CD4-positive, alpha-beta T cell (primary cell): ENCODE data around the gene NEO1. TPM values are rescaled to one million over a fixed set of nuclear protein-coding genes. Genes with fewer than 3 reads are reported as not detected.

Experiments used
- ATAC-seq: fragments of 200-7000 bp; cut with Tn5 transposase; one replicate; pipeline ENCODE4 v1.10.0; 2022; ENCODE audit warnings: mild to moderate bottlenecking; ENCODE audit not compliant: poor library complexity
- CTCF ChIA-PET: fragments of 350-600 bp; sonication (Branson Sonifier 250); formaldehyde crosslinking; loops from one replicate; lab custom pipeline; 2021; ENCODE audit warnings: antibody characterized with exemption, inconsistent platforms; lab: Charles Lee
- POLR2A ChIA-PET: fragments of 350-600 bp; sonication (Branson Sonifier 250); formaldehyde crosslinking; loops from one replicate; lab custom pipeline; 2021; ENCODE audit warnings: antibody characterized with exemption, inconsistent platforms; lab: Charles Lee
- DNase-seq, 14 experiments: peaks; one replicate each; pipeline ENCODE4 v3.0.0-alpha.2; 2013 to 2020; ENCODE audit warnings: mixed read lengths in 2 of 14
- H3K27ac ChIP-seq, 2 donors: one replicate each; pipeline versions ENCODE4 v1.5.1 to v1.7.0; 2013; ENCODE audit warnings: low read length in 2 of 2, low read depth in 1 of 2, mild to moderate bottlenecking in 1 of 2
- H3K27me3 ChIP-seq, 2 experiments: 1 replicate in 1 of 2; 2 replicates in 1 of 2; pipeline versions ENCODE4 v1.6.1 to v1.7.0; 2013; ENCODE audit warnings: low read length in 2 of 2, control low read depth in 1 of 2, mild to moderate bottlenecking in 1 of 2, moderate library complexity in 1 of 2; ENCODE audit not compliant: insufficient read depth in 2 of 2, control insufficient read depth in 1 of 2
- H3K36me3 ChIP-seq: one replicate; pipeline ENCODE4 v1.6.1; 2013; ENCODE audit warnings: low read length, control low read depth; ENCODE audit not compliant: insufficient read depth
- H3K4me1 ChIP-seq: one replicate; pipeline ENCODE4 v1.6.1; 2013; ENCODE audit warnings: low read length, control low read depth; ENCODE audit not compliant: insufficient read depth
- H3K4me3 ChIP-seq: one replicate; pipeline ENCODE4 v1.5.1; 2013; ENCODE audit warnings: mild to moderate bottlenecking, low read length, moderate library complexity
- H3K9me3 ChIP-seq, 2 experiments: 1 replicate in 1 of 2; 2 replicates in 1 of 2; pipeline versions ENCODE4 v1.6.1 to v1.7.0; 2013; ENCODE audit warnings: low read length in 2 of 2, mild to moderate bottlenecking in 2 of 2, control low read depth in 1 of 2, moderate library complexity in 1 of 2; ENCODE audit not compliant: control insufficient read depth in 1 of 2, insufficient read depth in 1 of 2
- H3K27ac Mint-ChIP-seq: one replicate; pipeline ENCODE4 v1.8.0; 2020; ENCODE audit warnings: mixed read lengths
- H3K27me3 Mint-ChIP-seq: one replicate; pipeline ENCODE4 v1.8.0; 2021; ENCODE audit warnings: mixed read lengths
- H3K36me3 Mint-ChIP-seq: one replicate; pipeline ENCODE4 v1.8.0; 2021; ENCODE audit warnings: low read depth, mixed read lengths
- H3K4me1 Mint-ChIP-seq: one replicate; pipeline ENCODE4 v1.8.0; 2021; ENCODE audit warnings: low read depth, mixed read lengths
- H3K4me3 Mint-ChIP-seq: one replicate; pipeline ENCODE4 v1.8.0; 2020; ENCODE audit warnings: mild to moderate bottlenecking, mixed read lengths
- H3K9me3 Mint-ChIP-seq: one replicate; pipeline ENCODE4 v1.8.0; 2020; ENCODE audit warnings: mixed read lengths
- CTCF ChIP-seq: fragments of 200-600 bp; IDR thresholded peaks from one replicate; pipeline ENCODE4 v1.8.0; 2022; ENCODE audit warnings: antibody characterized with exemption, mild to moderate bottlenecking
- intact Hi-C, 2 experiments: fragments of 100-400 bp; cut with DNase I in 1 of 2; cut with micrococcal nuclease in 1 of 2; formaldehyde crosslinking; loops; one replicate each; pipeline versions ENCODE4 v1.15.1 to v1.9.0; 2023 to 2025; cut with DNase I, micrococcal nuclease
- total RNA-seq, 174 experiments: library from RNA in 2 of 174; stranded (reverse) in 2 of 174; gene quantifications; one replicate each; pipeline ENCODE4 v1.2.3 and lab custom pipeline; 2021 to 2026

Gene NEO1
- total RNA-seq, 2 experiments from 2014 or later: 6.0 to 8.0 TPM

GRCh38 chr15:73330206-73331051 is 278.2 kb downstream of the NEO1 start:
- no peak for DNase-seq
- TF ChIP-seq CTCF: no peak
- Mint-ChIP-seq H3K36me3 (no peaks in the 10 kb centered on the region), H3K27ac (no peak overlapping the region), H3K4me1 (no peaks in the 10 kb centered on the region), H3K9me3 (no peaks in the 10 kb centered on the region), H3K27me3 (peaks cover 9% of the 10 kb centered on the region), H3K4me3 (no peak overlapping the region)
- Histone ChIP-seq H3K4me3 (no peak overlapping the region), H3K27ac (no peak overlapping the region), H3K36me3 (no peaks in the 10 kb centered on the region), H3K9me3 (no peaks in the 10 kb centered on the region), H3K4me1 (no peaks in the 10 kb centered on the region), H3K27me3 (no peaks in the 10 kb centered on the region)
- ChIA-PET CTCF (no interaction called here), POLR2A (no interaction called here)
- intact Hi-C loops: no loop called here
- no peak for ATAC-seq

DNA sequence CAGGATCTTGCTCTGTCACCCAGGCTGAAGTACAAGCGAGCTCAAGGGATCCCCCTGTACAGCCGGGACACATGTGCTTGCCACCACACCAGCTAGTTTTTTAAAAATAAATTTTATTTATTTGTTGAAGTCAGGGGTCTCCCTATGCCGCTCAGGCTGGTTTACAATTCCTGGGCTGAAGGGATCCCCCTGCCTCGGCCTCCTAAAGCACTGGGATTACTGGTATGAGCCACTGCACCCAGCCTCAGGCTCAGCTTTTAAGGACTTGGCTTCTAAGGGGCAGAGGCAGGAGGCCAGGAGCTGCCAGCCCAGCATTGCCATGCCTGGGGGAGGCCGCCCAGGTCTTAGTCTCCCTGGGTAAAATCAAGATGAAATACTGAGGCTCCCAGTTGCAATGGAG is 279.2 kb downstream of the NEO1 start:
- intact Hi-C loops: no loop called here
- ATAC-seq (no peak), DNase-seq (no peak)
- CTCF ChIA-PET: no interaction called here
- no peak overlapping the region for H3K27ac Mint-ChIP-seq
- no peaks in the 10 kb centered on the region for H3K9me3 ChIP-seq
- H3K4me1 ChIP-seq: no peaks in the 10 kb centered on the region
- no peak overlapping the region for H3K4me3 Mint-ChIP-seq
- H3K36me3 ChIP-seq: no peaks in the 10 kb centered on the region
- peaks cover 0 to 2% of the 10 kb centered on the region in 2 experiments for H3K27me3 ChIP-seq
- POLR2A ChIA-PET: no interaction called here
- H3K27ac ChIP-seq: no peak overlapping the region
- H3K9me3 Mint-ChIP-seq: no peaks in the 10 kb centered on the region
- no peak for TF ChIP-seq CTCF
- H3K4me1 Mint-ChIP-seq: no peaks in the 10 kb centered on the region
- peaks cover 2% of the 10 kb centered on the region for H3K27me3 Mint-ChIP-seq
- H3K36me3 Mint-ChIP-seq: no peaks in the 10 kb centered on the region
- no peak overlapping the region for H3K4me3 ChIP-seq

- ATAC-seq: no peak
- POLR2A ChIA-PET: no interaction called here
- H3K36me3 ChIP-seq: no peaks in the 10 kb centered on the region
Observed at GRCh38 chr15:73331991-73332925, 280.0 kb downstream of the NEO1 start.

More at GRCh38 chr15:73331991-73332925, 280.0 kb downstream of the NEO1 start:
- no peak for DNase-seq
- intact Hi-C loops: no loop called here
- no peaks in the 10 kb centered on the region for H3K4me1 ChIP-seq
- no peak for TF ChIP-seq CTCF
- no peak overlapping the region for H3K27ac Mint-ChIP-seq
- no peaks in the 10 kb centered on the region for H3K4me1 Mint-ChIP-seq
- H3K4me3 Mint-ChIP-seq: no peak overlapping the region
- CTCF ChIA-PET: no interaction called here
- H3K27me3 Mint-ChIP-seq: peaks cover 5% of the 10 kb centered on the region
- peaks cover 0 to 2% of the 10 kb centered on the region in 2 experiments for H3K27me3 ChIP-seq
- no peak overlapping the region for H3K27ac ChIP-seq
- no peaks in the 10 kb centered on the region for H3K9me3 ChIP-seq
- no peaks in the 10 kb centered on the region for H3K36me3 Mint-ChIP-seq
- H3K9me3 Mint-ChIP-seq: no peaks in the 10 kb centered on the region
- H3K4me3 ChIP-seq: no peak overlapping the region
